Renal pelvis (tissue), 4 donors: ENCODE data around the gene OR56A1. TPM values are rescaled to one million over a fixed set of nuclear protein-coding genes. Genes with fewer than 3 reads are reported as not detected.

Experiments used
- DNase-seq: peaks from one replicate; pipeline ENCODE4 v3.0.0-alpha.2; 2013
- polyA plus RNA-seq, 3 donors: library from polyadenylated mRNA; unstranded; fragments of 120-200 nt; gene quantifications; one replicate each; pipeline ENCODE4 v1.2.1, GENCODE V29; 2013; ENCODE audit not compliant: insufficient read length in 3 of 3

The OR56A1 gene
- polyA plus RNA-seq, 3 donors, result not detected

DNA sequence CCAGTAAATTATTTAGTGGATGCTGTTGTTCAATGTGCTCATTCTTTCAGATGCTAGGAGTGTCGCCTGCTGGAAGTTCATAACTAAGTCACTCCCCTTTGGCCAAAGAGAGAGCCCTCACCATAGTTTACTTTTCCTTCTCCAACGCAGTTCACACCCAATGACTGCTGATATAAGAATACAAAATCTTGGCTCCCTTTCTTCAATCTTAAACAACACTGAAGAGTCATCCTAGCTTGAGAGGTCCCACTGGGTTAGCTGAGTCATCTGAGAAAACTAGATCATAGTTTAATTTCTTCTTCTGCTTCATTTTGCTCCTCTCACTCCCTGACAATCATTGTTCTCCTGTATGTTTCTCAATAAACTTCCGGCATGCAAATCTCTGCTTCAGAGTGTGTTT is 38.4 kb downstream of the OR56A1 start:
- no peak for DNase-seq

DNA sequence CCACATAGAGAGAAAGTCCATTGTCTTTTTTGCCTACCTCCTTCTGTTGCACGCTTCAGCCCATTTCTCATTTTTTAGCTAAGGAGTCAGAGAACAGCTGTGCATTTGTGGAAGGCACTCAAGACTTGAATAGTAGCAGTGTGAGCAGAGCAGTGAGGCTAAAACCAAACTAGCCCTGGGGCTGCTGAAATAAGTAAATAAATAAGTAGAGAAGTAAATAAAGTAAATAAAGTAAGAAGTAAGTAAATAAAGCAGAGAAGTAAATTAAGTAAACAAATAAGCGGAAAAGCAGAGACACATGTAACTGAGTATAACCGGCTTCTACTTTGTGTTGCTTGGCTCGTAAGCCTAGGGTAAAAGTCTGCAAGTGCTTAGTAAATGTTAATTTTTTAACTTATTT is 41.4 kb downstream of the OR56A1 start:
- no peak for DNase-seq

DNA sequence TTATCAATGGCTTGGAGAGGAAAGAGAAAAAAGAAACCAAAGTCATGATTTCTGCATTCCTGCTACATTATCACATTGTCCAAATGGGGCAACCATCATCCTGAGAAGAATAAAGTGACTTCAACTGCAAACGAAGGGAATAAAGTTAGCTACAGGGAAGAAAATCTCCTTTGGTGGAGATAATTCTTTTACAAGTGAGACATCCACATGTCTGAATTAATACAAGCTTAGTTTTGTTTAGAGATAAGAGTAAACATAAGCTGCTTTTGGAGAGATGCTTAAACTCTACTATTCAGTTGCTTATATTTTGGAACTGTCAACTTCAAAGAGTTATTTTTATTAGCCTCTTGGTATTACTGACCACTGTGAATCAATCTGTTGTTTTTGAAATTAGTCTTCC is 43.7 kb downstream of the OR56A1 start, which contains the start of gene OR52L1:
OR52L1 (minus strand) TSS at position 101 of the 400 bp plus-strand sequence; CDS start at position 46, 55 bp downstream.
- no peak for DNase-seq

DNA sequence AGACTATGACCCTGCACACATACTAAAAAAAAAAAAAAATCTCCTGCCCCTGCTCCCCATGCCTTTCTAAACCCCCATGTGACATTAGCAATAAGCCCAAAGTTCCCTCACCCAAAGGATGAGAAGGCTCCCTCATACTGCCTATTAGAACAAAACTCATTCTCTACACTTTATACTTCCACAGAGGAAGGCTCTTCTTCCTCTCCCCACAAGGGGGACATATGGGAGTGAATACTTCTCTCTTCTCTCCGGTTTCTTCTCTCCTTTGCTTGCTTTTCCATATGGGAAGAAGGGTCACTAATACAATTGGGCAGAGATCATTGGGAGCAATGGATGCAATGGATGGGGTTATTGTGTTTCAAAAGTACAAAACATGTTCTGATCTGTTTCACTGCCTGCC is 47.1 kb downstream of the OR56A1 start:
- DNase-seq, result no peak

DNA sequence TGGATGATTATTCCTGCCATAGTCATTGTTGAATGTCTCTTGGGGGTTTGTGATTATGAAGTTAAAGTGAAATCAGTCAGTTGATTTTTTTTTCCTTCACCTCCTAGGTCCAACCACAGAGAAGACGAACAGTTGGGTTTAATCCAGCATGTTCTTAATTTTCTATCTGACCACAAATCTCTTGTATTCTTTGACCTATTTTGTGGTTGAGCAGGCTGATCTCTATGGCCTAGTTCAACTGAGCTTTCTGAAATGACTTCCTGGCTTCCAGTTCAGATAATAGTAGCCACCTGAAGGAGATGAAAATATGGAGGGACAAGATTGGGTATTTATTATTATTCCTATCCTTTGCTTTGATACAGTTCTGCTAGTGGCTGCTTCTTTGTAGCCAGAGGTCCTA is 57.0 kb downstream of the OR56A1 start:
- no peak for DNase-seq

Other genes with a start within 250 kb of the OR56A1 start
- gene OR52N5, start 247.4 kb downstream of the OR56A1 start, polyA plus RNA-seq, result not detected
- gene OR52N1, start 239.5 kb downstream of the OR56A1 start, polyA plus RNA-seq, result not detected
- gene OR52N2, start 221.8 kb downstream of the OR56A1 start, polyA plus RNA-seq, result not detected
- not detected for gene OR52E6, start 188.9 kb downstream of the OR56A1 start, polyA plus RNA-seq
- gene OR52E8, start 173.1 kb downstream of the OR56A1 start, polyA plus RNA-seq, result not detected
- gene OR52E4, start 150.1 kb downstream of the OR56A1 start, polyA plus RNA-seq, result not detected
- gene OR52E5, start 137.6 kb downstream of the OR56A1 start, polyA plus RNA-seq, result not detected
- not detected for gene OR56A3, start 88.5 kb downstream of the OR56A1 start, polyA plus RNA-seq
- gene OR56A5, start 62.3 kb downstream of the OR56A1 start, polyA plus RNA-seq, result not detected
- not detected for gene OR52L1, start 43.8 kb downstream of the OR56A1 start, polyA plus RNA-seq
- under 1 TPM; 0.04 to 0.12 (median 0.06) TPM for gene OR56A4, start 23.8 kb downstream of the OR56A1 start, polyA plus RNA-seq
- gene OR56B4, start 76.9 kb upstream of the OR56A1 start, polyA plus RNA-seq, result under 1 TPM in 2 of 3 donors, not detected in 1; 0.11 to 0.19 TPM
- gene OR52B2, start 139.6 kb upstream of the OR56A1 start, polyA plus RNA-seq, result not detected
- gene OR52W1, start 168.5 kb upstream of the OR56A1 start, polyA plus RNA-seq, result under 1 TPM; 0.13 to 0.40 (median 0.26) TPM
- gene C11orf42, start 174.8 kb upstream of the OR56A1 start, polyA plus RNA-seq, result 1 to 10 TPM; 1.1 to 3.5 (median 2.5) TPM
- gene FHIP1B, start 203.9 kb upstream of the OR56A1 start, polyA plus RNA-seq, result 10 to 100 TPM; 58.8 to 89.9 (median 72.2) TPM
- gene CNGA4, start 208.3 kb upstream of the OR56A1 start, polyA plus RNA-seq, result under 1 TPM; 0.23 to 0.82 (median 0.44) TPM
- gene CCKBR, start 229.1 kb upstream of the OR56A1 start, polyA plus RNA-seq, result under 1 TPM; 0.43 to 0.77 (median 0.68) TPM